Upper lobe of left lung (tissue), 4 donors: ENCODE data around the gene HOXA5.

Source experiments
- POLR2AphosphoS5 ChIP-seq, 2 donors: sonication (generic); formaldehyde crosslinking; IDR thresholded peaks; one replicate each; pipeline ENCODE4 v1.5.1; 2017; ENCODE audit warnings: antibody characterized with exemption in 2 of 2
- TF ChIP-seq, protein P1 (sequence below), 6 experiments: fragments of 450-650 bp in 4 of 6; fragments of 200-600 bp in 2 of 6; sonication (generic) in 2 of 6; IDR thresholded peaks; one replicate each; pipeline ENCODE4 v1.5.1; 2016 to 2019; ENCODE audit warnings: antibody characterized with exemption in 6 of 6

DNA sequence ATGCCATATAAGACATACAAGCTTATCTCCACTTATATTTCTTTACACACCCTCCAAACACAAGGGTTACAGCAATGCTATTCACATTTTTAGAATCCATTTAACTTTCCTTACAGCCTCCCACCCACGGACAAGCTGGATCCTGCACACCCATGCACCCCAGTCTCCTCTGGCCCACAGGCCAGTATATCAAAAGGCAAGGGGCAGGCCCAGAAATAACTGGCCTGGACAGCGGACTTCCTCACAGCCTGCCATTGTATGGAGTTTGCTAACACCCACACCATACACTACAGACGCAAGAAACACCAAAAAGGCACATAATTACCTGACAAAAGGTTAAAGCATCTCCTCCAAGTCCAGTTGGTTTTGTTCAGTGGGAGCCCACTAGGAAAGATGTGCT is 24.9 kb downstream of the HOXA5 start:
- TF ChIP-seq, protein P1, sequence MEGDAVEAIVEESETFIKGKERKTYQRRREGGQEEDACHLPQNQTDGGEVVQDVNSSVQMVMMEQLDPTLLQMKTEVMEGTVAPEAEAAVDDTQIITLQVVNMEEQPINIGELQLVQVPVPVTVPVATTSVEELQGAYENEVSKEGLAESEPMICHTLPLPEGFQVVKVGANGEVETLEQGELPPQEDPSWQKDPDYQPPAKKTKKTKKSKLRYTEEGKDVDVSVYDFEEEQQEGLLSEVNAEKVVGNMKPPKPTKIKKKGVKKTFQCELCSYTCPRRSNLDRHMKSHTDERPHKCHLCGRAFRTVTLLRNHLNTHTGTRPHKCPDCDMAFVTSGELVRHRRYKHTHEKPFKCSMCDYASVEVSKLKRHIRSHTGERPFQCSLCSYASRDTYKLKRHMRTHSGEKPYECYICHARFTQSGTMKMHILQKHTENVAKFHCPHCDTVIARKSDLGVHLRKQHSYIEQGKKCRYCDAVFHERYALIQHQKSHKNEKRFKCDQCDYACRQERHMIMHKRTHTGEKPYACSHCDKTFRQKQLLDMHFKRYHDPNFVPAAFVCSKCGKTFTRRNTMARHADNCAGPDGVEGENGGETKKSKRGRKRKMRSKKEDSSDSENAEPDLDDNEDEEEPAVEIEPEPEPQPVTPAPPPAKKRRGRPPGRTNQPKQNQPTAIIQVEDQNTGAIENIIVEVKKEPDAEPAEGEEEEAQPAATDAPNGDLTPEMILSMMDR (IDR thresholded peaks at IDR 0.05) = no peak
- TF ChIP-seq POLR2AphosphoS5 (IDR thresholded peaks at IDR 0.05) = no peak
